NCI-H345 (cell line): ENCODE results near the gene MINAR1.
A peak's percentile ranks its signal among the peaks of the same experiment; 100 is the strongest.

Experiments
- DNase-seq: peaks from one replicate; lab custom pipeline; 2025; lab: John Stamatoyannopoulos, UW

Gene MINAR1

DNA sequence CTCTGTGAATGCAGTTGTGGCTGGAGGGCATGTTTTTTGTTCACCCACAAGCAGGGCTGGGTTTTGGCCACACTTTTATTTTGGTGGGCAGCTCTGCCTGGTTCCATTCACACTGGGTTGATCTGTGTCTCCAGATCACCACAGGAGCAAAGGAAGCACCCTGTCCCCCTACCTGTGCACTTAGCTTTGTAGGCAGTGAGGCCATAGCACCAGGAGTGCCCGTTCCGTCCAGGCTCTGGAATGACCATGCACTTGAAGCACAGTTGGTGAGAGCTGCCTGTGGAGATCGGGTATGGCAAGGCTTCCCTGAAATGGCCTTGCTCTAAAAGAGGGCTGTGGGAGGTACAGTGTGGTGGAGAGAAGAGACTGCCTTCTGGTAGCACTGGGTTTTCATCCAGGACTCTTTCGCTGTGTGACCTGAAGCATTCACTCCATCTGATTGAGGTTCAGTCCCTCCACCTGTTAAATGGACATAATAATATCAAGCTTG, 31.7 kb downstream of the MINAR1 start:
- no peak for DNase-seq

DNA sequence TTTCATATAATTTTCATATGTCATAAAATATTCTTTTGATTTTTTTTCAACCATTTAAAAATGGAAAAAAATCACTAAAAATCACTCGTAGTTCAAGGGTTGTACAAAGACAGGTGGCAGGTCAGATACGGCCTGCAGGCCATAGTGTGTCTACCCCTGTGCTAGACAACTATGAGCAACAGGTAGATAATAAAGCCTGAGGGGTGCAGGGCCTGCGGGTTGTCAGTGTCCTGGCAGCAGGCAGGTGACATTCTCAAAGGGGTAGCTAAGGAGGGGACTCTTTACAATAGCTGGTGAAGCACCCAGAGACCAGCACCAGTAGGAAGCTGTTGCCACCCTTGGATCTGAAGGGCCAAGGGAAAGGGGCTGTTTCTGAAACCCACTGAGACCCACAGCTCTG, 34.4 kb downstream of the MINAR1 start:
- DNase-seq: peak; percentile 5

DNA sequence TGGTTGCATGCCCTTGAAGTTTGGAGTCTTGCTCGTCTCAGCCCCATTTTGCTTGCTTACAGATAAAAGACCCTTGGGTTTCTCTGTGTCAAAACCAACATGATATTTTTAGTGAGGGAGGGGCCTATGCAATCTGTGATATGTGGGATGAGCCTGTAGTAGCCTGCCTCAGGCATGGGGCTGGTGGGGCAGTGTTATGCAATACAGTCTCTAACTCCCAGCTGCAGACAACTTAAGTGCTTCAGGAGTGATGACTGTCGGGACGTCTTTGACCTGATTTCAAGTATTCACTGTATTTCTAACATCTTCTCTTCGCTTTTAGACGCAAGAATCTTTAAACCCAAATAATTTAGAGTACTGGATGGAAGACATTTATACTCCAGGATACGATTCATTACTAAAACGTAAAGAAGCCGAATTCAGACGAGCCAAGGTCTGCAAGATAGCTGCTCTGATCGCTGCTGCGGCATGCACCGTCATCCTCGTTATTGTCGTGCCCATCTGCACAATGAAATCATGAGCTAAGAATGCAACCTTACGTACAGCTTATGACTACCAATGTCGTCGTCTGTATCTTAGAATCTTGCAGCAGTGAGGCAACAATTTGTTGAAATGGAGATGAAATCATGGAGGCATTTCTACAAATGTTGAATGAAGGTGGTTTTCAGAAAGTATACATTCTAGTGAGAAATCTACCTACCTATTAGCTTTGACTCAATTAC, 35.9 kb downstream of the MINAR1 start:
- no peak for DNase-seq

GRCh38 chr15:79472446-79472845, 40.3 kb downstream of the MINAR1 start:
- no peak for DNase-seq

DNA sequence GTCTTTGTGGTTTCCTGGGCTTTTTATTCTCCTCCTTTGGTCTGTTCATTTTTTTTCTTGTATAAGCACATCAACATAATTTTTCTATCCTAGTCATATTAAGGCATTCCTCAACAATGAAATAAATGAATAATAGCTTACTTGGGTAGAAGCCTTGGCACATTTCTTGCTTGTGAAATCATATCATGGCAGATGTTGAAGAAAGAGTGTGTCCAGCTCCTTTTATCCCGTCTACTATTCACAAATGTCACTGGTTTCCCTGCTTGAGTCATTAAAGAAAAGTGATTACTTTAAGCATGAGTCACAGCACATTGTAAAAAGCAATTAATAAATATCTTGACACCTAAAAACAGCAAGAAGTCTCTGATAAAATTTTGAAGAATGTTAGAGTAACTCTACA, 42.1 kb downstream of the MINAR1 start:
- no peak for DNase-seq

- DNase-seq: no peak
These were observed 43.2 kb downstream of the MINAR1 start for GRCh38 chr15:79475306-79475705.

DNA sequence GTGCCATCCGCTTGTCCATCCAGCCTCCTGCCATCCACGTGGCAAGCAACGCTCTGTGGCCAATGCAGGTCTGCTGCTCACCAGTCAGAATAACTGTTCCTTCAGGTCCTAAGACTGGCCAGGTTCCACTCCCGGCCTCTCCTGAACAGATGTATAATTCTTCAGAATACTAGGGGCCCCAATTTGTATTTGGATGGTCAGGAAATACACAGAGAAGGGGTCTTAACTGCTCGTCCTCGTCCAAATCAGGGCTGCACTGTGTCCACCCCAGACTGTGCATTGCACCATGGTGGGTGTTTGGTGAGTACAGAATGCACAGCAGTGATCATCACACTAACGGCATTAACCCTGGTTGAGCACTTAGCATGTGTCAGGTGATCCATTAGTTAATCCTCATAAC, 46.0 kb downstream of the MINAR1 start:
- no peak for DNase-seq

DNA sequence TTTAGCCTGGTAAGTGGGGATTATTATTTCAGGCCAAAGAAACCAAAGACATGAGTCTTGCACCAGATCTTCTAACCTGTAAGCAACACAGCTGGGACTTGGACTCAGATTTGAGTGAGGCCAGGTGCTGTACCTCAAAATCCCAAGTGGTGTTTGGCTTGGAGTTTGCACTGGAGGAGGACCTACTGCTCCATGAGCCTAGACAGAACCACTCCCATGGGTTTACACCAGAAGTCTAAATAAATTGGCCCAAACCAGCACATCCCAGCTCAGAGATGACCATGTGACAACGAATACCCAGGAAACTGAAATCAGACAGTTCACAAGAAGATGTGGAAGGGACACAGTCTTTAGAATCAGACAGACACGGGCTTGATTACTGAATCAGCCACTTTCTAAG, 47.5 kb downstream of the MINAR1 start:
- DNase-seq: no peak

GRCh38 chr15:79481793-79482192, 49.7 kb downstream of the MINAR1 start:
- DNase-seq: no peak
